HG03520 (cell line): Measurements from ENCODE around the gene SRSF5.
A peak's percentile ranks its signal among the peaks of the same experiment; 100 is the strongest.
"Not testable (repeated sequence)": the region's sequence is repeated elsewhere in the genome, so short reads cannot be mapped to it uniquely, and the experiment has no call there.

ENCODE experiments used
- ATAC-seq: cut with Tn5 transposase; IDR thresholded peaks from one replicate; pipeline ENCODE4 v1.9.1; 2021; ENCODE audit warnings: mild to moderate bottlenecking, moderate library complexity; ENCODE audit not compliant: unreplicated experiment

Gene SRSF5

DNA sequence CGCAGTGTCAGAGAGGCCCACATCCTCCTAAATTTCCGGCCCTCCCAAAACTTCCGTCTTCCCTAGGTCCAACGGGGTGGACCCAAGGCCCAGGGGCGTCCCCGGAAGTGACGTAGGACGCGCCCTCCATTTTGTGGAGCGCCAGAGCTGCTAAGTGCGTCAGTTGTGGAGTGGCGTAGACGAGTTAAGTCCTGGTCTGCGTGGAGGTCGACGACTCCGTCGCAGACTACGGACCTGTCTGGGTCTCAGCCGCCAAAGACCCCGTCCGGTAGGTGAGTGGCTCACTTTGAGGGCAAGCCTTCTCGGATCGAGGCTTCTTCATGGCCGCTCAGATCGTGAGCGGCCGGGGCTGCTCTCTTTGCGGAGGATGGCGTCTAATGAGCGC lies at the start of gene SRSF5:
Gene SRSF5, plus strand, starts transcription at position 159 of the 385 bp plus-strand sequence. CDS start 1,015 bp downstream, outside the sequence.
- ATAC-seq = peak; percentile 66

DNA sequence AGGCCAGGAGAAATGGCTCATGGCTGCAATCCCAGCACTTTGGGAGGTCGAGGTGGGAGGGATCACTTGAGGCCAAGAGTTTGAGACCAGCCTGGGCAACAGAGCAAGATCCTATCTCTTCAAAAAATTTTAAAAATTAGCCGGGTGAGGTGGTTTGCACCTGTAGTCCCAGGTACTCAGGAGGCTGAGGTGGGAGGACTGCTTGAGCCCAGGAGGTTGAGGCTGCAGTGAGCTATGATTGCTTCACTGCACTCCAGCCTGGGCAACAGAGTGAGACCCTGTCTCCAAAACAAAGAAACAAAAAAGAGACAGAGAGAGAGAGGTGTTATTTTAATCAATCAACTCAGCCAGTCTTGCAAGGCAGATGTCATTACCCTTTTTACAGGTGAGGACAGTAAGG lies 48.3 kb upstream of the SRSF5 start:
- ATAC-seq = not testable (repeated sequence)

DNA sequence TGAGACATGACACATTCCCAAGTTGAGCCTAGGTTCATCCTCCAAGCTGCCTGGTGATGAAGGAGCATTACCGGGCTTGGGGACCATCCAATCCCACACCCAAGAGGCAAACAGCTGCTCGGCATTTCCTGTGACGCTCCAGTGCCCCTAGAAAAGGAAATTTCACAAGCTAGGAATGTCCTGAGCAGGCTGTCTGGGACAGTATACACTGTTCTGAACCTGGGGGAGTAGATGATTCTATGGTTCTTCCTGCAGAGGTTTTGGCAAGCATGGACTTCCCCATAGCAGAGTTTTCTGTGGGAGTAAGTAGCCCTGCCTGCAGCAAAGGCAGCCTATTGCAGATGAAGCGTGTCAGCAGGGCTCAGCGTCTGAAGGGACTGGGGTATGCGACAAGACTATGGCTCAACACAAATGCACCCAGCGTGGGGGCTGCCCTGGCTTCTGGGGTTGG lies 47.4 kb upstream of the SRSF5 start:
- ATAC-seq = no peak

DNA sequence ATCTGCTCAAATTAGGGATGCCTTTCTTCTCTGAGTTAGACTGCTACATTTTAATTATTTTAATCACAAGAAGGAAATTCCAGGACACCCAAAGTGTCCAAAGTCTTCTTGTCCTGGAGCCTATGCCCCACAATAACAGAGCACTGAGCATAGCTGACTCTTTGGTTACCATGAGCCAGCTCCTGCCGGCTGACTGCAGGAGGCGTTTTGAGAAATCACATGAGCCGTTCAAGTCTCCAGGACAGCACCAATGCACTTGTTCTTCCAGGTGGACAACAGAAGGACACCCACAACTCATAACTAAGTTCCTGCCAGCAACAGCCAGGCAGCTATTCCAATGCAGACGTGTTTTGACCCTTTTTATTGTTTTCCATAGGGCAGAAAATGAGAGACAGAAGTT lies 46.0 kb upstream of the SRSF5 start:
- no peak for ATAC-seq

DNA sequence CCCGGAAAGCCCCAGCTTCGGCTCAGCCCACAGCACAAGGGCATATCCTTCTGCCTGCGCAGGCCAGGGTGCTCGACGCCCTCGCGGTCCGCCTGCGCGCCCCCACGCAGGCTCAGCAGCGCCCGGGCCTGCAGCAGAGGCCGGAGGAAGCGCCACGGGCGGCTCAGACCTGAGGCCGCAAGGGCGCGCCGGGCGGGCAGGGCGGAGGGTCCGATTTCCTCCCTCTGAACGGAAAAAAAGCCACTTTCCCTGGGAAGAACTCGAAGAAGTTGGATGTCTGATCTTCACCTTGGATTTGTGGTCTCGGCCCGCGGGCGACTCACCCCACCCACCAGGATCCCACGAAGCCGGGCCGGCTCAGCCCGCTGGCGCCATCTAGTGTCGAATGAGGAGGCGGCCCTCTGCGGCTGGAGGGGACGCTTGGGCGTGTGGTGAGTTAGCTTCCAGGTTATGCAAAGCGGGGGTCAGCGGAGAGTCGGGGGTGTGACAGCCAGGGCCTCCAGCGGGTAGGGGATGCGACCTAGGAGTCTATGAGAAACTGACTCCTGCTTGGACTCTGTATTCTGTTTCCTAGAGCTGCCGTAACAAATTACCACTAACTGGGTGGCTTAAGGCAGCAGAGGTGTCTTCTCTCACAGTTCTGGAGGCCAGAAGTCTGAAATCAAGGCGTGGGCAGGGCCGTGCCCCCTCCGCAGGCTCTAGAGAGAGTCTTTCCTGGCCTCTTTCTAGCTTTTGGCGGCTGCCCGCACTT lies 40.0 kb upstream of the SRSF5 start:
- ATAC-seq = peak; percentile 70

DNA sequence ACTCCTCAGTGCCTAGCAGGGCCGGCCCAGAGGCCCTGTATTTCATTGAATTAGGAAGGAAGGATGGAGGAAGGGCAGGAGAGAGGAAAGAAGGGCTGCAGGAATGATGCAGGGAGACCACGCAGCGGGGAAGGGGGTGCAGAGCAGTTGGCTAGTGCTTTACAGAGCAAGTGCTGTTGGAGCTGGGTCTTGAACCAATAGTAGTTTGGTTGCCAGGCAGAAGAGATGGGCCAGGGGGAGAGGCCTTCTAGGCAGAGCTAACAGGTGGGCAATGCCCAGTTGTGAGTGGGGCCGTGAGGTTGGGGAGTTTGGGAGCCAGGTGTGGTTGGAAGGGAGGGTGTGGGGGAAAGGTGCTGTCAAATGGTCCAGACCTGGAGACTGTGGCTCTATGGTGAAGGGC lies 39.1 kb upstream of the SRSF5 start:
- no peak for ATAC-seq

DNA sequence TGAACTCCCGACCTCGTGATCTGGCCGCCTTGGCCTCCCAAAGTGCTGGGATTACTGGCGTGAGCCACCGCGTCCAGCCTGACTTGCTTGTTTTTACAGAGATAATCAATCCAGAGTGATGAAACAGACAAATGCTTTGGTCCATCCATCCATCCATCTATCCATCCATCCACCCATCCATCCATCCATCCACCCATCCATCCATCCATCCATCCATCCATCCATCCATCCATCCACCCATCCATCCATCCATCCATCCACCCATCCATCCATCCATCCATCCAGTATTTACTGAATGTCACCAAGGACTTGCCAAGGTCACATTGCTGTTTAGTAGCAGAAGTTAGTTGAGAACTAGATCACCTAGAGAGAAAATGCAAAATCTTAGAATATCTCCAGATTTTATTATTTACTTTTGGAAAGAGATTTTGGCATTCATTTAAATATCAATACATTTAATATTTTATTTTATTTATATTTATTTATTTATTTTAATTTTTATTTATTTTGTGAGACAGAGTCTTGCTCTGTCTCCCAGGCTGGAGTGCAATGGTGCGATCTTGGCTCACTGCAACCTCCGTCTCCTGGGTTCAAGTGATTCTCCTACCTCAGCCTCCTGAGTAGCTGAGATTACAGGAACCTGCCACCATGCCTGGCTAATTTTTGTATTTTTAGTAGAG lies 34.9 kb upstream of the SRSF5 start:
- ATAC-seq = not testable (repeated sequence)

DNA sequence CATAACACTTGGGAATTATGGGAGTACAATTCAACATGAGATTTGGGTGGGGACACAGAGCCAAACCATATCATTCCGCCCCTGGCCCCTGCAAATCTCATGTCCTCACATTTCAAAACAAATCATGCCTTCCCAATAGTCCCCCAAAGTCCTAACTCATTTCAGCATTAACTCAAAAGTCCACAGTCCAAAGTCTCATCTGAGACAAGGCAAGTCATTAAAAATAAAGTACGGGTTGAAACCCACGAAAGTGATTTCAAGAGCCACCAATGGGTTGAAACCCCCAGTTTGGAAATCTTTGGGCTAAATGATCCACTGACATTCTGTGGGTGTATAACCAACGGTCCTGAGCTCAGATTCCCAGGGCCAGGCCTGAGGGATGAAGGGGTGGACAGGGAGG lies 30.5 kb upstream of the SRSF5 start:
- not testable (repeated sequence) for ATAC-seq

DNA sequence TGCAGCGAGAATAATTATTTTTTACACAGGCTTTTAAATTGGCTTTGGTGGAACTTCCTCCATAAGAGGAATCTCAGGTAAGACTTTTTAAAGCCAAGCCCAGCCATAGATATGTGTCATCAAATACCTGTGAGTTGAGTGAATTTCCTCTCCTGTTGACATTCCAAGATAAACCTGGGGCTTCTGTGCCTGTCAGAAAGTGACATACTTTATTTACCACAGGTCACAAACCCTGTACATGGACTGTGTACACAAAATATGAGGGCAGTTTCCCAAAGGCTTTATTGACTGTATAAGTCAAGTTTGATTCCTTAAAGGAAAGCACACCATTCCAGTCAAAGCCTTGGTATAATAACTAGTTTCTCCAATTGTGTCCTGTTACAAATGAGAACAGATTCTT lies 25.9 kb upstream of the SRSF5 start:
- no peak for ATAC-seq

DNA sequence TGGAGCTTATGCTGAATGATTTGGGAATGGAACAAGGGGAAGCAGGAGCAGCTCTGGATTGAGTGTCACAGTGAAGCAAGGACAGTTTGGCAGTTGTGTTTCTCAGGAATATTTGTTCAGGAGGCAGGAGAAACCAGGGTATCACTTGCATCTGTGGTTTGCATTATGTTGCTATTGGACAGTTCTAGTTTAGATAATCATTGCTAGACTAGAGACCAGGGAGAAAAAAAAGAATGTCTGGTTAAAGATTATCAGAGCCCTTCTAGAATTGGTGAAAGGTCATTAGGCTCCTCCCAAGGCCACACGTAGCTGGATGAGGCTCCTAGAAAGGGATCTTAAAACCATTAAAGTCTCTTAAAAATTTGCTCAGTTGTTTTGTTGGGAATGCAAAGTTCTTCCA lies 17.0 kb upstream of the SRSF5 start:
- no peak for ATAC-seq

DNA sequence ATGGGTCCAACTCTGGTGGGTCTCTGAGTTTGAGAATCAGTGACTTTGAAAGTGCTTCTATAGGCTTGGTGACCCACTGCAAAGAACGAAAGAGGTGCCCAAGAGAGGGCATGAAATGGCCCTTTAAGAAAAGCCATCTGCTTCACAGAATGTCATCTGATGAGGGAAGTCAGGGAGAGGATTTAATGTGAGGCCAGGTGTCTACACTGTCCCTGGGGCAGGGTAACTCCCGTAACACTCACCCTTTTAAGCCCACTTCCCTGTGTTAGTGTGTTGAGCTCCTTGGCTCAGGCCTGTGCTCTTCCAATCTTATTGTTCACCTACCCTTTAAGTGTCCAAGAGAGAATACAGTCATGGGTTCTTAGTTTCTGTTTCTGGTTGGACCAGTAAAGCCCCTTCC lies 16.4 kb upstream of the SRSF5 start:
- no peak for ATAC-seq

DNA sequence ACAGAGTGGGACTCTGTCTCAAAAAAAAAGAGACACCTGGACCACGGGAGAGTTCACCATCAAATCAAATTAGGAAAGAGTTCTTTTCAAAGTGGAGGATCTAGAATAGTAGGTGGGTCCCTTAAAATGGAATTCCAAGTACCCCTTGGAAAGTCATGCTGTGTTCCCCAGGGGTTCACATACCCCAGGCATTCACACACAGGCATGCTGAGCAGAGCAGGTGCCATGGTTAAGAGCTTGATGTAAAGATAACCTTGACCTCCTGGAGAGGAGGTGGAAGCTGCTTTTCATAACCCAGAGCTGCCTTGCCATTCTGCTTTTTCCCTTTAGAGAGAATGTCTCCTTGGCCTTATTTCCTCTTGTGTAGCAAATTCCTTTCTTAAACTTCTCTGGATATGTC lies 14.2 kb upstream of the SRSF5 start:
- no peak for ATAC-seq

DNA sequence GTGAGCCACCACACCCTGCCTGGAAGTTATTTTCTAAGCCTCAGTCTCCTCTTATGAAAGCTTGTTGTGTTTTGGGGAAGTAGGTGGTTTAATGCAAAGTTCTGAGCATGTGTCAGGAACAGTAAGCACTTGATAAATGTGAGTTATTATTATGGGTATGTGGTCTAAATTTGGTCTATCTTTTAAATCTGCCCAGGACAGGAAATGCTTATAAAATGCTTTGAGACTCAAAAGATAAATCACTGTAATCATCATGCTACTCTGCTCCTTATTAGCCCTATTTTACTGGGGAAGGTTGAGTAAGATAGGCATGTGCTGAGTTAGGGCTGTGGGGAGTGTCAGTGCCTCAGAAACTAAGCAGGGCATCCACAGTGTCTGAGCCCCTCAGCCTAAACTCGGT lies 13.1 kb upstream of the SRSF5 start:
- no peak for ATAC-seq

DNA sequence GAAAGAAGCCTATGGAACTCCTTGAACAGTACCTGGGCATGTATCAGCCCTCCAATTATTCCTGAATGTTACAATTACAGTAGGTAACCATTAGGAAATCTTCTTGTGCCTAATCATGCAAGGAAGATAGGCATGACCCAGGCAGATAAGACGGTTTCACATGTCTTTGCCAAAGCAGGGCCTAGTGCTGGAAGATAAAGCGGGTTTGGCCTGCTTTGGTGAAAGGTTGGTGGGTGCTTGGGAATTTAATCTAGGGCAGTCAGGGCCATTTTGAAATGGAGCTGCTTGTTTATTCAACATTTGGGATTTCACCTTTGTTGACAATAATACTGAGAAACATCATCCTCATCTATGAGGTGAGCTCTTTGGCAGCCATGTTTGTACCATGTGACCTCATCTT lies 12.5 kb upstream of the SRSF5 start:
- ATAC-seq = no peak

DNA sequence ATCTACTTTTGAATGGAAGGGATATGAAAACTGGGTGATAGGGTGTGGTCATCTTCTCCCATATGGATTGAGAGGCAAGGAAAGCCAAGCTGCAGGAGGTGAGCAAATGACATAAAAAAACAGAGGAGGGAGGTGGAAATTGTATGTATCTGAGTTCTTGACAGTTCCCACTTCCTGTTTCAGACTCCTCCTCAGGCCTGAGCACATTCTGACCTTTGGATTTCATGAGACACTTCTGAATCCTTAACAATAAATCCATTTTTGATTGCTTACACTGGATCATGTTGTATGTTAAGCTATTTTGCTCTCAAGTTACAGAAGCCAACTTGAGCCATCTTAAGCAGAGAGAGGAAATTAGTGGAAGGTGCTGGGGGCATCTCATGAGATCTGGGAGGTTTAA lies 11.6 kb upstream of the SRSF5 start:
- no peak for ATAC-seq

DNA sequence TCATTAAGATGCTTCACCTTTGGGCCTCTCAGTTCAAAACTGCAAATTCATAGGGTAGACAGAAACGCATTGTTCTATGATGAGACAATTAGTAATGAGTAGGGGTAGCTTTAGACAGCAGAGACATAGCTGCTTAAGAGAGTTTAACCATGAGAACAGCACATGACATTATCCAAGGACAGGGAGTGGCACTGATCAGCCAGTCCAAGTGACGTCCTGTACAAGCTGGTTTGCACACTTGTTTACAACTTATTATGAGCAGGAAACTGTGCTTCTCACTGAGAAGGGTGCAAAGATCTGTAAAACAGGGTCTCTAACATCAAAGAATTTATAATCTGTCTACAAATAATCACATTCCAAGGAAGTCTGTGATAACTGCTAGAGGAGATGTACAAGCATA lies 11.2 kb upstream of the SRSF5 start:
- ATAC-seq = no peak

DNA sequence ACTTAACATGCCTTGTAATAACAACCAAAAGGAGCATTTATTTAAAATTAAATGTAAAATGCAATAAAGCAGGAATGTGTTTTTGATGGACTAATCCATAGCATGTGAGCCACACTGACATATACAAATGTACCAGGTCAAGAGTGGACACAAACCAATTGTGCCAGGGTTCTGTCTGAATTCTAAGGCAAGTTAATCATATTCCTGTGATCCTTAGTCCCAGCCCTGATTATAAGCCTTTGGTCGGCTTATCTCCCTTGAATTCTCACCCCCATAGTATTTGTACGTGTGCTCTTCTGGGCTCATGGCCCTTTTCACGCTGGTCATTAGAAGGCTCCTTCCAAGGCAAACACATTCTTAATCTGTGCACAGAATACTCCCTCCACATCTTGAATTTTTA lies 10.6 kb upstream of the SRSF5 start:
- no peak for ATAC-seq

DNA sequence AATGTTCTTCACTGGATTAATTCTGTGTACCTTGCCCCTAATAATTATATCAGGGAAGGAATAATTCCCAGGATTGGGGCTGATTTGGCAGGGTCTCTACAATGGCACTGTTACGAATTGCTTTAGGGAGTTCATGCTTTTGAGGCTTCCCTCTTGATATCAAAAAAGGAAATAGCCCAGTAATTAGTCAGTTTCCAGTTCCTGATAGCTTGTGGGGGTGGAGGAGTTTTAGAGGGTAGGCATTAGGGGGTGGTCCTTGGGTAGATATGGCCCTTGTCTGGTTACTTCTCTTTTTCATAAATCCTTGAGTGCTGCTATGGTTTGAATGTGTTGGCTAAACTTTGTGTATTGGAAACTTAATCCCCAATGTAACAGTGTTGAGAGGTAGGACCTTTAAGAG lies 6.1 kb upstream of the SRSF5 start:
- ATAC-seq = no peak

DNA sequence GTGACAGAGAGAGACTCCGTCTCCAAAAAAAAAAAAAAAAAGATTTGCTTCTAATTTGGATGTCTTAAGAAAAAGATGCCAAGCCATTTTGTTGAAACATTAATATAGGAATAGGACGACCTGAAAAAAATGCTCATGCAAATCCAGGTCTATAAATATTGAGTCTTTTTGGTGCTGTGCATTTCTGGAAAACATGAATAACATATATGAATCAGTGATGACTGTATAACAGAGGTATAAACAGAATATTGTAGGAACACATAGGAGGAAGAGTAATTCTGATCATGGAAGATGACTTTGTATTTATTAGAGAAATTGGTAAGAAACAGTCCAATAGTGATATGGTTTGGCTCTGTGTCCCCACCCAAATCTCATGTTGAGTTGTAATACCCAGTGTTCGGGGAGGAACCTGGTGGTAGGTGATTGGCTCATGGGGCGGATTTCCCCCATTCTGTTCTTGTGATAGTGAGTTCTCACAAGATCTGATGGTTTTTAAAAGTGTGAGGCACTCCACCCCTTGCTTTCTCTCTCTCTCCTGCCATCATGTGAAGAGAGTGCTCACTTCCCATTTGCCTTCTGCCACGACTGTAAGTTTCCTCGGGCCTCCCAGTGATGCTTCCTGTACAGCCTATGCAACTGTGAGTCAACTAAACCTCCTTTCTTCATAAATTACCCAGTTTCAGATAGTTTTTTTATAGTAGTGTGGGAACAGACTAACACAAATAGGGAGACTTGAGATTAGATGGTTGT lies 3.0 kb upstream of the SRSF5 start:
- no peak for ATAC-seq

DNA sequence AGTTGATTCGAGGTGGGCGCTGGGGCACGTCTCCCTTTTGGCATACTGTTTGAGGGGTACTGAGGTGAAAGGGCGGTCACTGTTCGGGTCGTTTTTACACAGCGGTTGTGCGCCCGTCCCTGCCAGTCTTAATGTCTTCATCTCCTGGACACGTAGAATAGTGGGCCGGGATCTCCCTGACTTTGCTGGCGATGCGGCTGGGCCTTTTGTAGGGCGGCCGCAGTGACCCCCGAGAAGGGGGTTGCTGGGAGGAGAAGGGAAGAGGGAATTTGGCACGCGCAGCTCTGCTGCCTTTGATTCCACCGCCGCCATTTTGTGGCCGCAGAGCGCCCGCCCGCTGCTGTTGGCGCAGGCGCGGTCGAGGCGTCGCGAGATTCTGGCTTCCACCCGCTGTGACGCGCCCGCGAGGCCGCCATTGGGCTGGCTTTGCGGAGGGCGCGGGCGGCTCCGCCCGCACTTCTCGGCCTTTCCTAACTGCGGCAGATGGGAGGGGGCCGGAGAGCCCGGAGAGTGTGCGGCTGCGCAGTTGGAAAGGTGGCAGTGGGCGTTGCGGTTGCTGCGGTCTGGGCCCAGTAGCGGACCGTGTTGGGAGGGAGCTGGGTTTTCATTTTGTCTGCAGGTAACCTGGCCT lies 542 bp downstream of the SRSF5 start:
- ATAC-seq = peak; percentile 68

DNA sequence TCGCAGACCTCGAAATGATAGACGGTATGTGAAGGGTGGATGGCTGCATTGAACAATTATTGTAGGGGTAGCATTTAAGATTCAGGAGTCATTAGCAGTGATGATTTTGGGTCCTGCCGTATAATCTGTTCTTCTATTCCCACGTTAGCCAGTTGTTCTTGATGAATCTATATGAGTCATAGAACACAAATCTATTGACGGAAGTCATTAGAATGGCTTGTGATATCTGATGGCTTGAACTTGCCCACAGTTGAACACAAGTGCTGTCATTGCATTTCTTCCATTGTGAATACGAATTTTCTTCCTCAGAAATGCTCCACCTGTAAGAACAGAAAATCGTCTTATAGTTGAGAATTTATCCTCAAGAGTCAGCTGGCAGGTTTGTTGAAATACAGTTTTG lies 1.9 kb downstream of the SRSF5 start:
- ATAC-seq = no peak
